GM12873 (cell line): ENCODE data around the gene PWWP2B.

Experiments
- CTCF ChIP-seq: IDR thresholded peaks from 2 replicates; pipeline ENCODE4 v1.5.1; 2012; ENCODE audit warnings: low read depth, mild to moderate bottlenecking, moderate library complexity, low read length, control low read depth; ENCODE audit not compliant: insufficient read depth; ENCODE audit errors: missing control alignments

The PWWP2B gene

GRCh38 chr10:132375795-132376297, 21.2 kb upstream of the PWWP2B start:
- TF ChIP-seq CTCF, result no peak

- no peak for TF ChIP-seq CTCF
Measured at GRCh38 chr10:132376394-132376851, 20.6 kb upstream of the PWWP2B start.

GRCh38 chr10:132377326-132377725, 19.7 kb upstream of the PWWP2B start:
- TF ChIP-seq CTCF, result no peak

GRCh38 chr10:132381741-132382140, 15.3 kb upstream of the PWWP2B start:
- TF ChIP-seq CTCF, result no peak

- TF ChIP-seq CTCF, result no peak
Measured at GRCh38 chr10:132382231-132382922, 14.6 kb upstream of the PWWP2B start.

- TF ChIP-seq CTCF, result no peak
Measured at GRCh38 chr10:132383101-132383500, 13.9 kb upstream of the PWWP2B start.

GRCh38 chr10:132383751-132384196, 13.2 kb upstream of the PWWP2B start:
- no peak for TF ChIP-seq CTCF
